Spleen (tissue), 11 donors: ENCODE data around the gene IFNA6. TPM values are rescaled to one million over a fixed set of nuclear protein-coding genes. Genes with fewer than 3 reads are reported as not detected.
A peak's percentile ranks its signal among the peaks of the same experiment; 100 is the strongest.

Experiments used
- DNase-seq: peaks from one replicate; pipeline ENCODE4 v3.0.0-alpha.2; 2020
- H3K27ac ChIP-seq, 8 donors: fragments of 200-600 bp; sonication (generic) in 7 of 8; 1 replicate in 4 of 8; 2 replicates in 4 of 8; pipeline versions ENCODE4 v1.5.0 to v1.8.0; 2016 to 2021; ENCODE audit warnings: inconsistent platforms in 4 of 8, mild to moderate bottlenecking in 4 of 8, moderate library complexity in 1 of 8
- H3K27me3 ChIP-seq, 7 donors: fragments of 200-600 bp; sonication (generic) in 6 of 7; replicated peaks in 1 of 7; 1 replicate in 4 of 7; 2 replicates in 3 of 7; pipeline versions ENCODE4 v1.5.0 to v1.8.0; 2016 to 2021; ENCODE audit warnings: inconsistent platforms in 3 of 7, mild to moderate bottlenecking in 1 of 7
- H3K36me3 ChIP-seq, 6 donors: fragments of 200-600 bp; sonication (generic) in 5 of 6; 1 replicate in 4 of 6; 2 replicates in 2 of 6; pipeline versions ENCODE4 v1.5.0 to v1.8.0; 2016 to 2021; ENCODE audit warnings: inconsistent platforms in 2 of 6
- H3K4me1 ChIP-seq, 6 donors: fragments of 200-600 bp; sonication (generic) in 5 of 6; 1 replicate in 3 of 6; 2 replicates in 3 of 6; pipeline versions ENCODE4 v1.5.0 to v1.8.0; 2016 to 2021; ENCODE audit warnings: inconsistent platforms in 3 of 6
- H3K4me3 ChIP-seq, 8 donors: fragments of 200-600 bp; sonication (generic) in 7 of 8; 1 replicate in 4 of 8; 2 replicates in 4 of 8; pipeline versions ENCODE4 v1.5.0 to v1.8.0; 2016 to 2021; ENCODE audit warnings: inconsistent platforms in 4 of 8, mild to moderate bottlenecking in 4 of 8, moderate library complexity in 2 of 8
- H3K9me3 ChIP-seq, 8 donors: fragments of 200-600 bp; sonication (generic) in 7 of 8; 1 replicate in 4 of 8; 2 replicates in 4 of 8; pipeline versions ENCODE4 v1.5.0 to v1.8.0; 2016 to 2021; ENCODE audit warnings: inconsistent platforms in 4 of 8
- POLR2A ChIP-seq, 3 donors: fragments of 450-650 bp; IDR thresholded peaks; one replicate each; pipeline ENCODE4 v1.5.1; 2017; ENCODE audit warnings: antibody characterized with exemption in 3 of 3, mild to moderate bottlenecking in 1 of 3
- POLR2AphosphoS5 ChIP-seq, 3 donors: sonication (generic); formaldehyde crosslinking; IDR thresholded peaks; one replicate each; pipeline ENCODE4 v1.5.1; 2017; ENCODE audit warnings: antibody characterized with exemption in 3 of 3
- WGBS, 5 donors: extraction: QIAGEN DNeasy Blood & Tissue Kit in 3 of 5; methylation state at CpG; one replicate each; pipeline versions ENCODE4 v1.1.5 to v1.1.7; 2013 to 2018; 5-methylcytosine and 5-hydroxymethylcytosine counted together
- intact Hi-C: fragments of 100-400 bp; cut with DNase I; formaldehyde crosslinking; loops from one replicate; pipeline ENCODE4 v1.15.0; 2023; ENCODE audit warnings: low total_unique reads
- polyA plus RNA-seq, 3 donors: library from polyadenylated mRNA; stranded (reverse); fragments of 200-250 nt; gene quantifications; one replicate each; pipeline ENCODE4 v1.2.1, GENCODE V29; 2013
- total RNA-seq, 7 donors: library from RNA; depleted of rRNA in 3 of 7; stranded (reverse); fragments of >200 nt in 3 of 7; fragmentation: NEBNext Ultra II Directional in 4 of 7; extraction: Animal tissue kit (Norgen Biotek cat#: 25700) in 4 of 7; gene quantifications; one replicate each; pipeline versions ENCODE4 v1.1.0 to v1.2.1, GENCODE V29; 2016 to 2021
- TF ChIP-seq, protein P1 (sequence below), 11 experiments: fragments of 200-600 bp in 7 of 11; fragments of 450-650 bp in 4 of 11; sonication (generic) in 4 of 11; IDR thresholded peaks in 8 of 11; conservative IDR thresholded peaks in 3 of 11; 1 replicate in 7 of 11; 2 replicates in 4 of 11; pipeline versions ENCODE4 v1.4.0 to v1.8.0; 2016 to 2021; ENCODE audit warnings: antibody characterized with exemption in 11 of 11, inconsistent platforms in 4 of 11, mild to moderate bottlenecking in 1 of 11
- donor health status: healthy with polysubstance abuse.
- donor health status: DM: no; HTN: no; CAD: no; lungs with moderate emphysema.
- donor health status: DM: no; HTN: no; CAD: no.
- donor health status: Bipolar disorder and iron deficiency.
- donor health status: healthy.
- donor health status: DM: no; HTN: no; CAD: no.
- donor health status: DM: yes; HTN: yes; CAD: no.

The IFNA6 gene
- total and polyA plus RNA-seq, 10 donors, result 0.23 TPM; not detected in 9

DNA sequence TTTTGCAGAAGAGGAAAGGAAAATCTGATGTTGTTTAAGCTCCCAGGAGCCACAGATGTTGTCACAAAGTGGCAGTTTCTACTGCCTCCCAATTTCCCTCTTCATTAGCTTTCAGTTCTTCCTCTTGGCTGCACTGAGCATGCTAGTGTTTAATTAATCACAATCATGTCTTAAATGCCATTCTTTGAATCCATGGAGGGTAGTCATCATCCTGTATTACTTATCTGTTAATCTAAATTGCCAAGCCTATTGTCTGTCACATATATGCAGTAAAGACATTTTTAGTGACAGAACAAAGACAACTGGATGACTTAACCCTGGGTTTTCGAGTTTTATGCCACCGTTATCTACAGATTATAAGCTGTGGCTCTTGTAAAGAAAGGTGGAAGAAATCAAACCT is 30.2 kb downstream of the IFNA6 start:
- no peak overlapping the region for H3K27ac ChIP-seq
- TF ChIP-seq, protein P1, sequence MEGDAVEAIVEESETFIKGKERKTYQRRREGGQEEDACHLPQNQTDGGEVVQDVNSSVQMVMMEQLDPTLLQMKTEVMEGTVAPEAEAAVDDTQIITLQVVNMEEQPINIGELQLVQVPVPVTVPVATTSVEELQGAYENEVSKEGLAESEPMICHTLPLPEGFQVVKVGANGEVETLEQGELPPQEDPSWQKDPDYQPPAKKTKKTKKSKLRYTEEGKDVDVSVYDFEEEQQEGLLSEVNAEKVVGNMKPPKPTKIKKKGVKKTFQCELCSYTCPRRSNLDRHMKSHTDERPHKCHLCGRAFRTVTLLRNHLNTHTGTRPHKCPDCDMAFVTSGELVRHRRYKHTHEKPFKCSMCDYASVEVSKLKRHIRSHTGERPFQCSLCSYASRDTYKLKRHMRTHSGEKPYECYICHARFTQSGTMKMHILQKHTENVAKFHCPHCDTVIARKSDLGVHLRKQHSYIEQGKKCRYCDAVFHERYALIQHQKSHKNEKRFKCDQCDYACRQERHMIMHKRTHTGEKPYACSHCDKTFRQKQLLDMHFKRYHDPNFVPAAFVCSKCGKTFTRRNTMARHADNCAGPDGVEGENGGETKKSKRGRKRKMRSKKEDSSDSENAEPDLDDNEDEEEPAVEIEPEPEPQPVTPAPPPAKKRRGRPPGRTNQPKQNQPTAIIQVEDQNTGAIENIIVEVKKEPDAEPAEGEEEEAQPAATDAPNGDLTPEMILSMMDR (IDR thresholded peaks at IDR 0.05 in 8 of 11, conservative IDR thresholded peaks at IDR 0.05 in 3 of 11), result no peak
- TF ChIP-seq POLR2AphosphoS5 (IDR thresholded peaks at IDR 0.05), result no peak
- no peak for TF ChIP-seq POLR2A (IDR thresholded peaks at IDR 0.05)
- no peak overlapping the region for H3K4me3 ChIP-seq
- peaks cover 0 to 23% (median 2%) of the 10 kb centered on the region in 6 donors for H3K4me1 ChIP-seq
- peaks cover 0 to 44% (median 16%) of the 10 kb centered on the region in 6 donors for H3K36me3 ChIP-seq
- no peaks in the 10 kb centered on the region for H3K9me3 ChIP-seq
- H3K27me3 ChIP-seq, result no peaks in the 10 kb centered on the region
- intact Hi-C loops, result loop anchor here (5.0 kb wide), 1 partner anchor 472 kb away; no protein-coding TSS in a partner anchor
- WGBS, 5 donors, result 73 to 88% (median 79%) methylated on average over 2 of the region's 2 CpGs
- no peak for DNase-seq

DNA sequence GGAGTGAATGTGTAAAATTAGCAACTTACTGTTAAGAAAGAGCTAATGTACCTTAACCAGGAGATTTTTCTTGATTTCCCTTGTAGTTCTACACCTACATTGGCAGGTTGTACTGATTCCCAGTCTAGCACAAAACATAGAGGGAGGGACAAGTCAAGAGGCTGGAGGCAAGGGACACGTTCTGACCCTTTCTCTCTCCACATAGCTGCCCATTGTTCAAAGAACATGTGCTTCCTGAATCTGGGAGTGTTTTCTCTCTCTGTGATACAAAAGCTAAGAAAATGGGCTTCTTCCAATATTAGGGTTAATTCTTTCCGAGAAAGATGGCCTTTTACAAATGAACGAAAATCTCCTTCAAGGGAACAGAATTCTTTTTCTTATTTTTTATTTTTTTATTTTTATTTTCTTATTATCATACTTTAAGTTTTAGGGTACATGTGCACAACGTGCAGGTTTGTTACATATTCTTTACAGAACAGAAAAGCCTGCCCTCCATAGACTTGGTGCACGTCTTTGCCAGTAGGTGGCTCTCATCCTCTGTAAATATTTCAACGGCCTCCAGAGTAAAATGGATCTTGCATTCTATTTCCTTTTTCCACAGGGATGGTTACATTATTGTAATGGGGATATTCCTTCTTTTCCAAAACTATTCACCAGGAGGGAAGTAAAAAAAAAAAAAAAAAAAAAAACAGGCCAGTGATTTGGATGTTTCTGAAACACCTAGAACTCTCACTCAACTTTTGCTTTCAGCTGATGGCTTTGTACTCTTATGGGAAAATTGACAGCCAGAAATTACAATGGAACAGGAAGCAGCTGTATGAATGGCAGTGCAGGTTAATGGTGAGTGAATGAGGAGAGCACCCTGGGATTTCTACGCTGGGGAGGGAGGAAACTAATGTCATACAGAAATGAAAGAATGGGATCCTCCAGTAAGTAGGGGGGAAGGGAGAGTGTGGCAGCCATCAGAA is 32.4 kb downstream of the IFNA6 start:
- H3K27me3 ChIP-seq, result no peaks in the 10 kb centered on the region
- H3K4me3 ChIP-seq, result no peak overlapping the region
- peaks cover 0 to 23% (median 6%) of the 10 kb centered on the region in 6 donors for H3K36me3 ChIP-seq
- peaks cover 0 to 14% (median 2%) of the 10 kb centered on the region in 6 donors for H3K4me1 ChIP-seq
- TF ChIP-seq POLR2AphosphoS5 (IDR thresholded peaks at IDR 0.05), result no peak
- TF ChIP-seq, protein P1 (IDR thresholded peaks at IDR 0.05 in 8 of 11, conservative IDR thresholded peaks at IDR 0.05 in 3 of 11), result peak; percentile 31 to 72 (median 59)
- 17 to 24% (median 22%) methylated on average over 7 of the region's 7 CpGs for WGBS, 5 donors
- no peak overlapping the region for H3K27ac ChIP-seq
- no peak for DNase-seq
- H3K9me3 ChIP-seq, result no peaks in the 10 kb centered on the region
- intact Hi-C loops, result loop anchor here (10.0 kb wide), 1 partner anchor 137 kb away; no protein-coding TSS in a partner anchor

DNA sequence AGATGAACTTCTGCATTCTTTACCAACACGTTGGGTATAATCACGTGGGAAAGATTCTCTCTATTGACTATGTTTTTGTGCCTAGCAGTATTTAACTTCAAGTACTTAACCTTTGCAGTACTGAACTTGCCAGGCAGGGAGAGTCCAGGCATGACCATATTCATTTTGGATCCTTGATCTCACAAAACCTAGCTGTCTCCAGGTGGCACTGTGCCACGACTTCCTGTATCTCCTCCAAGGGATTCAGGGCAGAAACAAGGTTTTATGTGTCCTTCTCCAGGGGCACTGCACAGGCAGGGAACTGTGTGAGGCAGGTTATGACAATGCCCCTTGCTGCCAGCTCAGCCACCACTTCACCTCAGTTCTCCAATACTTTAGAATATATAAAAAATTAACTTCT is 33.8 kb downstream of the IFNA6 start:
- Histone ChIP-seq H3K4me1 (peaks cover 0 to 12% (median 2%) of the 10 kb centered on the region in 6 donors), H3K27ac (no peak overlapping the region), H3K27me3 (no peaks in the 10 kb centered on the region), H3K9me3 (no peaks in the 10 kb centered on the region), H3K4me3 (no peak overlapping the region), H3K36me3 (peaks cover 0 to 9% (median 0%) of the 10 kb centered on the region in 6 donors)
- TF ChIP-seq, protein P1 (IDR thresholded peaks at IDR 0.05 in 8 of 11, conservative IDR thresholded peaks at IDR 0.05 in 3 of 11), result no peak
- TF ChIP-seq POLR2AphosphoS5 (IDR thresholded peaks at IDR 0.05) (no peak), POLR2A (IDR thresholded peaks at IDR 0.05) (no peak)
- peak; percentile 34 for DNase-seq
- WGBS, 5 donors, result 18 to 32% (median 24%) methylated on average over 3 of the region's 3 CpGs
- intact Hi-C loops, result loop anchor here (10.0 kb wide), 1 partner anchor 138 kb away; no protein-coding TSS in a partner anchor
